LNCaP clone FGC (cell line): ENCODE results near the gene LCE3E.

ENCODE experiments used
- DNase-seq: peaks from one replicate; pipeline ENCODE4 v3.0.0-alpha.2; 2011; ENCODE audit warnings: low read depth
- H3K4me3 ChIP-seq: 2 replicates; pipeline ENCODE4 v1.5.1; 2011; ENCODE audit warnings: mild to moderate bottlenecking, low read depth, low read length, control low read depth
- TF ChIP-seq, protein P1 (sequence below): IDR thresholded peaks from 2 replicates; pipeline ENCODE4 v1.5.1; 2012; ENCODE audit warnings: mild to moderate bottlenecking; ENCODE audit not compliant: control insufficient read depth, insufficient read depth; ENCODE audit errors: extremely low read depth

LCE3E gene

DNA sequence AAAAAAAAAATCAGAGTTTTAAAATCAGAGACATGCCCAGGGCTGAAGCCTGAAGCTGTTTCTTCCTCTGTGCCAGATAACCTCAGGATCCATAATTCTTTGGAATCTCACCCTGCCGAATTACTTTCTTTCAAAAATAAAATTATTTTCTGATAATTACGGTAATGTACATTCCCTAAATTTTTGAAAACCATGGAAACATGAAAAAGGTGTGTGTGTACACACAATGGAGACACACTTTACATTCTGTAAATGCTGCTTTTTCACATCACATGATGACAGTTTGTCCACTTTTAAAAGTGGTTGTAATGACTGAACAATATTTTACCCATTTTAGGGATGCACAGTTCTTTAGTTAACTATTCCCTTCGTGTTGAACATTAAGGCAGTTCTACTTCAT lies 30.8 kb downstream of the LCE3E start:
- DNase-seq = no peak
- H3K4me3 ChIP-seq = no peak overlapping the region
- TF ChIP-seq, protein P1, sequence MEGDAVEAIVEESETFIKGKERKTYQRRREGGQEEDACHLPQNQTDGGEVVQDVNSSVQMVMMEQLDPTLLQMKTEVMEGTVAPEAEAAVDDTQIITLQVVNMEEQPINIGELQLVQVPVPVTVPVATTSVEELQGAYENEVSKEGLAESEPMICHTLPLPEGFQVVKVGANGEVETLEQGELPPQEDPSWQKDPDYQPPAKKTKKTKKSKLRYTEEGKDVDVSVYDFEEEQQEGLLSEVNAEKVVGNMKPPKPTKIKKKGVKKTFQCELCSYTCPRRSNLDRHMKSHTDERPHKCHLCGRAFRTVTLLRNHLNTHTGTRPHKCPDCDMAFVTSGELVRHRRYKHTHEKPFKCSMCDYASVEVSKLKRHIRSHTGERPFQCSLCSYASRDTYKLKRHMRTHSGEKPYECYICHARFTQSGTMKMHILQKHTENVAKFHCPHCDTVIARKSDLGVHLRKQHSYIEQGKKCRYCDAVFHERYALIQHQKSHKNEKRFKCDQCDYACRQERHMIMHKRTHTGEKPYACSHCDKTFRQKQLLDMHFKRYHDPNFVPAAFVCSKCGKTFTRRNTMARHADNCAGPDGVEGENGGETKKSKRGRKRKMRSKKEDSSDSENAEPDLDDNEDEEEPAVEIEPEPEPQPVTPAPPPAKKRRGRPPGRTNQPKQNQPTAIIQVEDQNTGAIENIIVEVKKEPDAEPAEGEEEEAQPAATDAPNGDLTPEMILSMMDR = no peak

DNA sequence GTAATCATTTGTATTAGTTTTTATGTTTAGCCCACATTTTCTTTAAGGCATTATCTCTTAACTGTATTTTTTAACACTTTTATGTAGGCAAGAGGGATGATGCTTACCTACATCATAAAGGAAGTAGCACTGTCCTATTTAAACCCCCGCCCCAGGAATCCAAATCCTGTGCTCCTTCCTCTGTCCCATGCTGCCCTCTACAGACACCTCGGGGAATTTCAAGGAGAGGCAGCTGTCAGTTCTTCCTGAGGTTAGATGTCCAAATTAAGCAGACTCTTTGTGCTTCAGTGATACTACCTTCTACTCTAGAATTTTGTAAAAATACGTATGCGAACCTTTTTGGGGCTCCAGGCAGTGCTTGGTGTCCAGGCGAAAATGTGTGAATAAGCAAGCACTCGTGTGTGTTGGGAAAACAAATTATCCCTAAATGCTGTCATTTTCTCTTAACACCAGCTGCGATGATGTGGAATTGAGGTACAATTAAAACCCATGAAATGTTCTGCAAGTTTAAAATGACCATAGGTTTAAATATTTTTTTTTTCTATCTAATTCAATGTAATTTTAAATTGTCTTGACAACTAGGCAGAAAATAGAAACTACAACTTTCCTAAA lies 33.1 kb downstream of the LCE3E start:
- TF ChIP-seq, protein P1 = peak; percentile 92
- peak; percentile 23 for DNase-seq

DNA sequence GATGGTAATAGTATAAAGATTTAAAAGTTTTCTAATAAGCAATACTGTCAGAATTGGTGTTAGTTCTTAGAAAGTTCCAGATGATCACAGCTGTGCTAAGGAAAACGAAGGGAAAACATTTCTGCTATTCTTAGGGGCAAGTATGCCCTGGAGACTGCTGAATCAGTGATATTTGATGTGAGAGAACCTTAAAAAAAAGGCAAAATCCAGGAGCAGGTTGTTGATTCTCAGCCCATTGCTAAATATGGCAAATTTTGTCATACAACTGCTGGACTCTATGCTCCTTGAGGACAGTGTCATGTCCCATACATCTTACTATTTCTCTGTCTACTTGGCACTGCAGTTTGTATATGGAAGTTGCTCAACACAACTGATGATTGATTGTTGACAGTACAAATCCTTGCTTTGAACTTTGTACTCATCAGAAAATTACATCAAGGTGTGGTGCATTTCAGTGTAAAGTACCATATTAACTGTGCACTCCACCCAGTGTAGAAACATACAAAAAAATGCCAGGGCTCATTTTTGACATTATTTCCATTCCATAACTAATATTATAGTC lies 41.4 kb downstream of the LCE3E start:
- TF ChIP-seq, protein P1 = no peak
- no peak overlapping the region for H3K4me3 ChIP-seq
- no peak for DNase-seq

More for the DNA sequence above, 33.1 kb downstream of the LCE3E start:
- H3K4me3 ChIP-seq = no peak overlapping the region

DNA sequence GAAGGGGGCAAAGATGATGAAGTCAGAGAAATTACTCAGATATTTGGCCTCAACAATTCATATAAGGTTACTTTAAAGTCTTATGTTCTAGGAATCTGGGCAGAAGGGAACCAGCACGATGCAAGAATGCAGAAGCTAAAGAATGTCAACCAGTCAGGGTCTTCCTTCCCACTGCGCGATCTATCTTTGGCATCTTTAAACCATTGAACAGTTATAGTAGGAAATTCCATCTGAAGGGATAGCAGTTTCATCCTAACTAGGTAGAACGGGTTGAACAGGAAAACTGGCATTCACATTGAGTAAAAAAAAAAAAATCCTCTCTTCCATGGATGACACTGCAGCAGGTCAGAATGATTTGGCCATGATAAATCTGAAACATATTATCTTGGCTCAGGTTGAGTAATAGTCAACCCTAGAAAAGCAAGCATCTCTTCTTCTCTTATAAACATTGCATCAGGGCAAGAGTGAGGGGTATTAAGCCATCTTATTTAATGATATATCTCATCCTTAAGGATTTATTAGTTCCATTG lies 46.0 kb downstream of the LCE3E start:
- TF ChIP-seq, protein P1 = no peak
- DNase-seq = no peak

DNA sequence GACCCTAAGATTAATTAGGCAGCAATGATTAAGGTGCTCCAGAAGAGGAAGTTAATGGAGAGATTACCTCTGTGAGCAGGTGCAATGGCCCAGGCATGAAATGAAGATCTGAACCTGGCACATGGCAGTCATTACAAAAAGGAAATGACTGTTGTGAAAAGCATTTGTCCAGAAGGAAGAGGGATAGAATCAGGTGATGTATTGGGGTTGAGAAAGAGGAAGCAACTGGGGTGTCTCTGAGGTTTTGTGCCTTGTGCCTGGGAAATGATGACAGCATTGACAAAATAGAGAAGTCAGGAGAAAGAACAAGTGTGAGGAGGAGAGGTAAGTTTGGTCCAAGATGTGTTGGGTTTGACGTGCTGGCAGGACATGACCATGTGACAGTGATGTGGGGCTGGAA lies 46.7 kb downstream of the LCE3E start:
- DNase-seq = no peak
- TF ChIP-seq, protein P1 = no peak
- H3K4me3 ChIP-seq = no peak overlapping the region

More for the DNA sequence above, 46.0 kb downstream of the LCE3E start:
- H3K4me3 ChIP-seq = no peak overlapping the region

DNA sequence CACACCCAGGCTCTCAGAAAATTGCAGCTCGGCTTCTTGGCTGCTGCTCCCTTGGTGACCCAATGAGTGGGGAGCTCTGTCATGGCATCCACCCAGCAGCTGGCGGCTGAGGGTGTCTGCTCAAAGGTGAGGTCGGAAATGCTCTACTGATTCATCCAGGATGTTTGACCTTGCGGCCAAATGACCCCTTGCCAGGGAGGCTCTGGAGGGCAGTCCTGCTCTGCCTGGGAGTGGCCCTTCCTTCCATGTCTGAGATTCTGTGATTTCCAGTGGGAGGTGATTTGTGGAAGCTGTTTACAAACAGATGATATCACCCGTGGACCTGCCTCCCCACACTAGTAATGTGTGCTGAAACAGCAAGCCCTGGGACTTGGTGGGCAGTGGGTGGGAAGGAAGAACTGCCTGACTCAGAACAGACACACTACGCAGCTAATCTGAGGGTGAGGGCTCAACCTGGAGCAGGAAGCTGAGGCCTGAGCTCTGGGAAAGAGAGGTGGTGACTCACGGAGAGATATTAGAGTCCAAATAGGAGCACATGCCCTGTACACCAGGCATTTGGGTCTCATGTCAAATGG lies 49.3 kb downstream of the LCE3E start:
- TF ChIP-seq, protein P1 = no peak
- H3K4me3 ChIP-seq = no peak overlapping the region
- no peak for DNase-seq

DNA sequence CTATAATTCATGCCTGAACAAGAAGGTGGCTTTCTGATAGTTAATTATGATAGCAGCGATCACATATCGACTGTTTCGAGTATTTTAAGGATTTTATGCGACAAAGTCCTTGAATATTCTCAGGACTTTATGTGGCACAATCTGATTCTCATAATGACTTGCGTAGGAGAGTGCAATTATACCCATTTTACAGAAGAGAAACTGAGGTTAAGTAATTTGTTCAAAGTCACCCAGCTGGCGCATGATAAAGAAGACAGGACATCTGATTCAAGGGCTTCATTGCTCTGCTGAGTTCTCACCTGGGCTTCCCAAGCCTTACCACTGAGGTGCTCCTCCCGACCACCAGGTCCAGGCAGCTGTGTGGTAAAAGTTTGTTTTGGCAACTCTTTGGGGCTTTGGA lies 50.5 kb downstream of the LCE3E start:
- H3K4me3 ChIP-seq = no peak overlapping the region
- DNase-seq = no peak

More for the DNA sequence above, 50.5 kb downstream of the LCE3E start:
- TF ChIP-seq, protein P1 = no peak
